HG03025 (cell line): Measurements from ENCODE around the gene KIAA0513.
A peak's percentile ranks its signal among the peaks of the same experiment; 100 is the strongest.
"Not testable (repeated sequence)": the region's sequence is repeated elsewhere in the genome, so short reads cannot be mapped to it uniquely, and the experiment has no call there.

ENCODE experiments used
- ATAC-seq: cut with Tn5 transposase; IDR thresholded peaks from one replicate; pipeline ENCODE4 v1.9.1; 2021; ENCODE audit warnings: mild to moderate bottlenecking, moderate library complexity; ENCODE audit not compliant: unreplicated experiment, low FRiP score

KIAA0513 gene

DNA sequence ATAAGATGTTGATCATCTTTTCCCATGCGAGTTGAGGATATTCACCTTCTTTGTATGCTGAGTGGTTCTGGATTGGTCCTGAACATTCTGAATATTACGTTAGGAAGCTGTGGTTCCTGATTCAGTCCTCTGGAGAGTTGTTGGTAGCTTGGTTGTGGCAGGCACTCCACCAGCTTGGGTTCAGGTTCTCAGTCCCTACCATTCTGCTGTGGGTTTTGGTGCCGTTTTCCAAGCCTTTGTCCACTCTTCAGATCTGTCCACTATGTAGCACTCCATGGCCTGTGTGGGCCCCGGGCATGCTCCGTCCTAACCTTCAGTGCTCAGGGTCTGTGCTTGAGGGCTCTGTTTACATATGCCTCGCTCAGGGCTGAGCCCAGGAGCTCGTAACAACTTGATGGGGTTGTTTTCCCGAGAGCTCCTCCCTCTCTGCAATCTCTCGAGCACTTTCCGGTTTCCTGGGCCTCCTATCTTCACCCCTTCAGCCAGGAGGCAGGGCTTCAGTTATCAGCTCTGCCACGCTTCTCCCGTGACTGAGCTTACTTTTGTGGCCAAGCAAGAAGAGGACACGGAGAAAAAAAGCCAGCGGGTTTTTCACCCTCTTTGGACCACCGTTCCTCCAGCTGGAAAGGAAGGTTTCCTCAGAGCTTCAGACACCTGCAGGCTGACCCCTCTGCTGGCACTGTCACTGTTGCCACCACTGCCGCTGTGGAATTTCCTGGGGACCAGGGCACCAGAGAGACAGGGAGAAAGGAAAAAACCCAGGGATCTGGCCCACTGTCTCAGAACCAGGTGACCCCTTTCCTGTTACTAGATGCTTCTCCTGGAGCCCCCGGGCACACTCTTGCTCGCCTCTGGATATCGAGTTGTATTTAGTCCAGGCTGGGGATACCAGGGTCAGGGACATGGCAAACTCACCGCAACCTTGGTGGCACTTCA, 19.6 kb downstream of the KIAA0513 start:
- ATAC-seq = no peak

DNA sequence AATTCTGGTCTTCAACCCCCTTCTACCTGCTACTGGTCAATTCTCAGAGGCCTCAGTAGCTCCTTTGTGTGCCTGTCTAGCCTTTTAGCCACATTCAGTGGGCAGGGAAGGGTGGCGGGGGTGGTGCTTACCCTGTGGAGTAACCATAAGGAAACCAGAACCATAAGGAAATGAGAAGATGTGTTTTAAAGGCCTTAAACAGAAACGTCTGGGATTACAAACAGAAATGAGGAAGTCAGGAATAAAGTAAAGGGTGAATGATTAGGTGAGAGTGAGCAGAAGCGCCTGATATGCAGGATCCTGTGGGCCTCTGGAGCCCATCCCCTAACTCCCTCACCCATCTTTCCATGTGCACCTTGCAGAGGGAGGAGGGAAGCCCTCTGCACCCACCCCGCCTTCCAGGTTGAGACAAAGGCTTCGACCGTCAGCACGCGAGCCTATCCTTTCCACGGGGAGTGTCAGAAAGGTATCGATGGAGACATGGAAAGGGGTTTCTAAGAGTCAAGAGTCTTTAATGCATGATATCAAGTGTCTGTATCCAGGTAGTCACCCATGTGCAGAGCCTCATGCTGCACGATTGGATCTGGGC, 20.4 kb downstream of the KIAA0513 start:
- no peak for ATAC-seq

DNA sequence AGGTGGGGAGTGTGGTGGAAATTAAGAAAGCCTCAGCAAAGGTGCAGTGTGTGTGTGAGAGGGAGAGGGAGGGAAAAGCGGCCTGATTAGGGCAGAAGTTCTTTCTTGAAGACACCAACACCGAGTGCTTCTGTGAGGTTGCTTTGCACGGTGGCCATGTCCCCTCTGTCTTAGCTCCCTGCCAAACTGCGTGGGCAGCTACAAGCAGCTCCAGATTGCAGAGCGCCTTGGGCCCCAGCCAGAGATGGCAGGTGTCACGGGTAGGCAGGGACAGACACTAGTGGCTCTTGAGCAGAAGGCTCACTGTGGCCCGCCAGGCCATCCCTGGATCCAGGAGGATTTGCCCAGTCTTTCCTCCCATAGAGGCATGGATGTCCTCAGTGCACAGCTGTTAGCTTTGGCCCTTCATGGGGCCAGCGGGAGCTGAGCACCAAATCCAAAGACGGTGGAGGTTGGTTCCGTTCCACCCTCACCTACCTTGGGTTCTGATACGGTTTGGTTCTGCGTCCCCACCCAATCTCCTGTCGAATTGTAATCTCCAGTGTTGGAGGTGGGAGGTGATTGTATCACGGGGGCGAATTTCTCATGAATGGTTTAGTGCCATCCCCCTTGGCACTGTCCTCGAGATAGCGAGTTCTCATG, 21.4 kb downstream of the KIAA0513 start:
- ATAC-seq = no peak

DNA sequence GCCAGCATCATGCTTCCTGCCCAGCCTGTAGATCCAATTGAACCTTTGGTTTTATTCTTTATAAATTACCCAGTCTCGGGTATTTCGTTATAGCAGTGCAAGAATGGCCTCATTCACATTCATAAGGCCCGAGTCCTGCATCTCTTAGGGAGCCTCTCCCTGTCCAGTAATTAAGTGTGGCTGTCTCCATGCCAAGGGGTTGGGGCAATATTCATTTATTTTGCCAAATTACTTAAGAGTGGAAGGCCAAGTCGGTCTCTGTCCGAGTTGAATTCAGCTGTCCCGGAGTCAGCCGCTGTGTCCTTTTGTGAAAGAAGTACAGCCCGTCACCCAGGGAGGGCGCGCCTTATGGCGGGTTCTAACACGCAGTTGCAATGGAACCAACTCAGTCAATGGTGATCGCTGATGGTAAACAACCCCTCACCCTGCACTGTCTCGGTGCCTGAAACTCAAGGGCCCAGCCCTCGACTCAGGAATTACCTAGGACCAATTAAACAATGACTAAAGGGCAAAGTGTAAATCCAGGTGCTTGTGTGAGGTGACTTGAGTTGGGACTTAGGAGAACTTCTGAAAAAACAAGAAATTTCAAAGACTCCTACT, 22.2 kb downstream of the KIAA0513 start:
- ATAC-seq = no peak

DNA sequence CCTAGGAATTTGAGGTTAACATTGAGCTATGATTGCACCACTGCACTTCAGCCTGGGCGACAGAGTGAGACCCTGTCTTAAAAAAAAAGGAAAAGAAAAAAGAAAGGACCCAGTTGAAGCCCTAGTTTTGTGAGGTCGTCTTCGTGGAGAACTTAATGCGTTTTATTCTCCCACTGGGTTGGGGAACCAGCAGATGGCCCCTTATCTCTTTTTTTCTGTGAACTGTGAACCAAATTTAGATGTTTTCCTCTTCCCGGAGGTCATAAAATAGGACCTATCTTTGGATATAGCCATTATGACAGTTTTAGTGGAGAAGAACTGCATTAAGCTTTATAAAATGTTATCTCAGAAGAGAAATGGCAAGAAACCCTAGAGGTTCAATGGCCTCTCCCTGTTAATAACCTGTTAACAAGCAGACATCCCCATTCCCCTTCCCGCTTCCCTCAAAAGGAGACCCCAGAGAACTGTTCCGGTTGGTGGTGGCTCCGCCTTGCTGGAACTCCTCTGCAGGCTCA, 23.5 kb downstream of the KIAA0513 start:
- ATAC-seq = no peak

DNA sequence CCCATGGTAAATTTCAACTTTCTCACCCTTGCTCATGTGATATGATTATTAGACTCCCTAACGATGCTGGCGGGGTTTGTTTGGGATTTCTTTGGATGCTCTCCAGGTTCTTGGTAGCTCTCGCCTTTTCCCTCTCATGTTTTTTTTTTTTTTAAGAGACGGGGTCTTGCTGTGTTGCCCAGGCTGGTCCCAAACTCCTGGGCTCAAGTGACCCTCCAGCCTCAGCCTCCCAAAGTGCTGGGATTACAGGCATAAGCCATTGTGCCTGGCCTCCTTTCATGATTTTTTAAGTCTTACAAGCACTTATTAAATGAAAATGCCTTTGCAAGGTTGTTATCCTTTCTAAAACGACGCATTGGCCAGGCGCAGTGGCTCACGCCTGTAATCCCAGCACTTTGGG, 24.1 kb downstream of the KIAA0513 start:
- ATAC-seq = no peak

DNA sequence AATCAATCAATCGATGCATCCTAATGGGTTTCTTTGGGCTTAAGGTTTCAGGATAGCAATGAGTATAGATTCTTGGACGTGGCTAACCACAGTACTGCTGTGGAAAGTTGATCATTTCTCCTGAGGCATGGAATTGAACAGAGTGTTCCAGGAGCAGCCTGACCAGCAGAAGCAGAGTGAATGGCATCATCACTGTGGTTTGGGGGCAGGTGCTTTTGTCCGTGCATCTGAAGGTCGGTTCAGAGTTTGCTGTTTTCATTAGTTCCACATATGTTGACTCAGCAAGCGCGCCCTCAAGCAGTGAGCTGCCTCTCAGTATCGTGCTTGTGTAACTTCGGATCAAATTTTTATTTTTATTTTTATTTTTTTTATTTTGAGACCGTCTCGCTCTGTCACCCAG, 24.9 kb downstream of the KIAA0513 start:
- no peak for ATAC-seq

DNA sequence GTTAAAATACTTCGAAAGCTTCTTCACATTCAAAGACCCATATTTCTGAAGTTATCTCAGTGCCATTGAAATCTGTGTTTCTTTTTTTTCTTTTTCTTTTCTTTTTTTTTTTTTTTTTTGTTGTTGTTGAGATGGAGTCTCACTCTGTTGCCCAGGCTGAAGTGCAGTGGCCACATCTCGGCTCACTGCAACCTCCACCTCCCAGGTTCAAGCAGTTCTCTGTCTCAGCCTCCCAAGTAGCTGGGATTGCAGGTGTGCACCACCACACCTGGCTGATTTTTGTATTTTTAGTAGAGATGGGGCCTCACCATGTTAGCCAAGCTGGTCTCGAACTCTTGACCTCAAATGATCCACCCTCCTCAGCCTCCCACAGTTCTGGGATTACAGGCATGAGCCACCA, 26.7 kb downstream of the KIAA0513 start:
- not testable (repeated sequence) for ATAC-seq

DNA sequence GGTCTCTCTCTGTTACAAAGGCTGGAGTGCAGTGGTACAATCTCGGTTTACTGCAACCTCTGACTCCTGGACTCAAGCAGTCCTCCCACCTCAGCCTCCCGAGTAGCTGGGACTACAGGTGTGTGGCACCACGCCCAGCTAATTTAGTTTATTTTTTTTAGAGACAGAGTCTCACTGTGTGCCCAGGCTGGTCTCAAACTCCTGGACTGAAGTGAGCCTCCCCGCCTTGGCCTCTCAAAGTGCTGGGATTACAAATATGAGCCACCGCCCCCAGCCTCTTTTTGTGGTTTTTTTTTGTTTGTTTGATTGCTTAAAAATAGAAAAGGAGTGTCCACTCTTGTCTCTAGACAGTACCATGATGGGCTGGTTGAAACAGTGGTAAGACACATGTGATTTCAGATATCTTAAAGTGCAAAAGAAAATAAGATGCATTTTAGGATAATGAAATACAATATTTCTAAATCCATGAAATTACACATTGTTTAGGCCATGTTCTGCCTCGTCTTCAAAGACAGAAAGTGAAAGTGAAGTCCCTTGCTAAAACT, 27.4 kb downstream of the KIAA0513 start:
- no peak for ATAC-seq

DNA sequence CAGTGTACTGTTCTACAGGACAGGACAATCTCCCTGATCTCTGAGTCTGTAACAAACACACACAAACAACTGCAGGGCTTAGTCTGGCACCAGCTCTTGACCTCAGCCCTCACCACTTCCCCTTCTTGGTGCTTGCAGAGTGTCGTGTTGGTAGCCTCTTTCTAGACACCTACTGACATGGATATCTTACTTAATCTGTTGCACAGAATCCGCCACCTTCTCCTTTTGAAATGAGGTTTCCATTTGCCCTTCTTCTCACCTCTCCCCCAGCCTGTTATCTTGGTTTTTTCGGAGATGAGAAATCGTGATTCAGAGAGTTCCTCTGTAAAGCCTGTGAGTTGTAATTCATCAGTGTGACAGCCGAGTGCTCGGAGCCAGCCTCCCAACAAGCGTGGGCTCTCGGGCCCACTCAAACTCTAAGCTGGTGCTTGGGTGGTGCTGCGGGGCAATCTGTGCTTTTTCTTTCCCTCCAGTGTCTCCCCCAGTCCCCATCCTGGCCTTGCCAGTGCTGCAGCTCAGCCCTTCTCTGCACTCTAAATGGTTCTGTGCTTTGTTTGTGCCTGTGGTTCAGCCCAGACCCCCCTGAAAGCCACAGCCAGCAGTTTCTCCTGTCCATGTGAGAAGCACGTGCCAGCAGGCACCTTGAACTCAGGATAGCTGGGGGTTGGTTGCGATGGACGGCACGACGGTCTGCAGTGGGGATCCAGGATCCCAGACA, 28.1 kb downstream of the KIAA0513 start:
- peak; percentile 81 for ATAC-seq

DNA sequence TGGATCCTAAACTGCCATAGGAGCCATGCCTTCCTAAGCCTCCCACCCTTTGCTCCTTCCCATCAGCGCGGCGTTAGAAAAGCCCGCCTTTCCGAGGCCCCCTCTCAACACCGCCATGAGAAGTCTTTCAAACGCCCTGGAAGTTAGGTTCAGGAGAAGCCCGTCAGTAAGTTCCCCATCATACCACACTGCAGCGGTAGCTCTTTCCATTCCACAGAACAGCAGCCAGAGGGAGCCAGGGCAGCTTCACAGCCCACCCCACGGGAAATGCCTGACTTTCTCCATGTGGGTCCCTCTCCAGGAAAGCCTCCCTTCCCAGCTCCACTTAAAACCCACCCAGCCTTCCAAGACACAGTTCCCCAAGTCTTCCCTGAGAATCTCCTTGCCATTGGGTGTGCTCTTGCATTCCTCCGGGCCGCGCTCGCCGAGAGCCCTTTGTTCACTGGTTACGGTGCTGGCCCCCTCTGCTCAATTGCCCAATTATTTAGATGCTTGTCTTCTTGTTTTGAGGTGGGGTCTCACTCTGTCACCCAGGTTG, 28.7 kb downstream of the KIAA0513 start:
- ATAC-seq = no peak

DNA sequence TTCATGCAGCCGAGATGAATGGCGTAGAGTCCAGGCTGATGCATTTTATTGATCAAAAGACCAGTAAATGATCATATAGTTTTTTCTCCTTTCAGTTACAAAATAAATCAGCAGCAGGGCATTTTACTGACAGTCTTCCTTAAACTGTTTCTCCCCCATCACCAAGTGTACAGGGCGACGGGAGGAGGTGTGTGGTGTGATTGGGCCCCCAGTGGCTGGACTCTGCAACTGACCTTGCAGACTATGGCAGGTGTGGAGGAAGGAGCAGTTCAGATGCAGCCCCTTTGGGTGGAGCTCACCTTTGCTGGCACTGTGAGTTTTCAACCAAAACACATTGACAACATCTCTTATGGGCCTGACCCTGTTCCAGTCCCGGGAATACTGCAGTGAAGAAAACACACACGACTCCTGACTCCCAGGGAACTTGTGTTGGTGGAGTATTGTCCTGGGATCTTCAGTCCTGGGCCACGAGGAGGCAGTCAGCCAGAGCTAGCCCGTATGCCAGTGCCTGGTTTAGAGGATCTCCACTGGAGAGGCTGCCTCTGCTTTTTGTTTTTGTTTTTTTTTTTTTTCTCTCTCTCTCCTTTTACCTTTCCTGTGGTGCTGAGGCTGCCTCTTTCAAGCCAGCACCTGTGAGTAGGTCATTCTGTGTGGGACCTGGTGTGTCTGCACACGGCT, 29.8 kb downstream of the KIAA0513 start:
- no peak for ATAC-seq

DNA sequence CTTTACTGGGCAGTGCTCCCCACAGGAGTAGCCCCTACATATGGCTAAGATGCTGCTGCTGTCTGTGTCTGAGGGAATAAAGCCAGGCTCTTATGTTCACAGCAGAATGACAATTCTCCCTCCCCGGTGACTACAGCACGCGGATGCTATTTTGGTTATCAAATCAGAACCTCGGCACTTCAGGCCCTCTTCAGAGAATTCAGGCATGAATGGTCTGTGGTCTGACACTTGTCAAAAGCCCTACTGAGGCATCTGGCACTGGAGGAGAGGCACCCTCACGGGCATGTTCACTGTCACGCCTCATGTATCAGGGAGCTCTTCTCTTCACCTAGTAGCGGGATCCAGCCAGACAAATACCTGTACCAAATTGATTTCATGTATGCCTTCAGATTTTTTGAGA, 30.4 kb downstream of the KIAA0513 start:
- no peak for ATAC-seq

DNA sequence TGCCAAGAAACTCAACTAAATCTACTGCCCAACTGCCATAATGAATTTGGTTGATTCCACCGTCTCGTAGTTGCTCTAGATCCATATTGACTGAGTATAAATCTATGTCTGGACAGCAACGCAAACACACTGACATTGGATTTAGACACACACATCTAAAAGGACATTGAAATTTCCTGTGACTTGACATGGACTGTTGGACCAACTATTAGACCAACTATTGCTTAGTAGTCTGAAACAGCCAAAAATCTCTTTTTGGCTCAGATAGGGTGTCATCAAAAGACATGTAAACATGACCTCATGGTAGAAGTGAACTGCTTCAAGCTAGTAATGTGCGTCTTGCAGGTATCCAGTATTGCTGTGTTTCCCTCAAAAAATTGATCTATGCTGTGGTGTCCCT, 31.3 kb downstream of the KIAA0513 start:
- ATAC-seq = no peak

DNA sequence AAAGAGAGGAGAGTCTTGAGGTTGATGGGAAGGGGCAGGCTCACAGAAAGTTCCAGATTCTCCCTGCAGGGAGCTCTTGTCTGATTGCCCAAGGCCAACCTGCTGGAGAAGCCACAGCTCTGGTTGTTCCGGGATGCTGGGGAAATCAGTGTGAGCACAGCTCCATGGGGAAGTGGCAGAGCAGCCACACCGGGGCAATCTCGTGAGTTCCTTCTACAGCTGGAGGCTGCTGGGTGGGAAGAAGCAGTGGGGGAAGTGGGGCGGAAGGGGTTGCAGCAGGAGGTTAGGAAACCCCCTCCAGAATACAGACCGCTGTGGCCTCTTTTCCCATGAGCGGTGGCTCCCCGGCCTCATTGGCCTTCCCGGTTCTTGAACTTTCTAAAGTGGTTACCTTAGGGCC, 34.0 kb downstream of the KIAA0513 start:
- ATAC-seq = no peak

DNA sequence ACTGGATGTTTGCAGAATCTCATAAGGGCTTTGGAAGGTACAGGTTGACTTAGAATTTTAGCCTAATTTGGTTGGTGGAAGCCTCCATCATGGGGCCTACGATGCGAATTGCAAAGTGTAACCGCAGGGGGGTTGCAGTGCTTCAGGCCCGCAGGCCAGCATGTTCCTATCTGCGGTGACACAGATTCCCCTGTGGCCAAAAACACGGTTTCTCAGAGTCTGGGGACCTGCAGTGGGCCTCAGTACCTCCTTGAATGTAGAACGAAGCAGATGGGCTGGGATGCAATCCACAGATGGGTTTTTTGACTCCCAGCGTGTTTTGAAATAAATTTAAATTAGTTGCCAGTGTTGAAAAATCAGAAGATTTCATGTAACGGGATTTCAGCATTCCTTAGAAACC, 34.7 kb downstream of the KIAA0513 start:
- no peak for ATAC-seq

DNA sequence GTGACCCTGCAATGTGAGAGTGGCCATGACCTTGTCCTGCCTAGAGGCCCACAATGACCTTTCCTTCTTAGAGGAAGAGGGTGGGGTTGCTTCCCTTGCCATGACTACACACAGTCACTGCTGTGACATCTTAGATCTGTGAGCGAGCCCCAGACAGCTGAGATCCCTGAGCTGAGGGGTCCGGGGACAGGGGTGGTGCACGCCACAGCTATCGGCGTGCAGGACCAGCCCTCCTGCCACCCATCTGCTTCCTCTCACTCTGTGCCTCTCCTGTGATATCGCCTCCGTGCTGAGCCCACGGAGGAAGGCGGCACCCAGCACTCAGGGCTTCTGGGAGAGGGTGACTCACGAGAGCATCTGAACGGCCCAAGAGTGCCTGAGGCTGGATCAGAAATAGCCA, 35.2 kb downstream of the KIAA0513 start:
- ATAC-seq = no peak

DNA sequence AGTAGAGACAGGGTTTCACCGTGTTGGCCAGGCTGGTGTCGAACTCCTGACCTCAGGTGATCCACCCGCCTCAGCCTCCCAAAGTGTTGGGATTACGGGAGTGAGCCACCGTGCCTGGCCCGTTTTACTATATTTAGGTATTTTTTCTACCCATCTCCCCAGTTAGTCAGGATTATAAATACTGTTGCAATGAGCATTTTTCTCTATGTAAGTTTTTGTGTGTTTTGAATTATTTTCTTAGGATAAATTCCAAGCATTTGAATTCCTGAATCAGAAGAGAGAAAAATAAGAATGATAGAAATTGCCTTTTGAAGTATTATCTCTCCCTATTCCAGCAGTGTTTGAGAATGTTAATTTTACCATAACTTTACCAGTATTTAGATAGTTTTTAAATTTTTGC, 36.6 kb downstream of the KIAA0513 start:
- no peak for ATAC-seq

DNA sequence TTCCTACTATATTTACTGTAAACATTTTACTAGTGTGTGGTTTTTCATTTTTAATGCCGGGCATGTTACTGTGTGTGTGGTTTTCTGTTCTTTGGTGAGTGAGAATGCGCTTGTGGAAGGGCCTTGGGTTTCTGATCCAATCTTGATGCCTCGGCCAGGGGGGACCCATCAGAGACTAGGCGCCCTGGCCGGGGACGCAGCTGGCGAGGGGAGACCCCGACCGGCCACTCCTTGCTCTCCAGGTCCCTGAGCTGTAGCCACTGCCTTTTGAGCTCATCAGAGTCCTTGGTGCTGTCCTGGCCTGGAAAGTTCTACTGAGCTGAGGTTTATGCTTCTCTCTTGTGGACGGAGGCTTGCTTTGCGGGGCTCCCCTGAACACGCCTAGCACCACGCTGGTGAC, 37.5 kb downstream of the KIAA0513 start:
- ATAC-seq = no peak
